Prostate gland (tissue), 2 donors: Measurements from ENCODE around the gene DSTN.

Source experiments
- POLR2A ChIP-seq: fragments of 450-650 bp; IDR thresholded peaks from one replicate; pipeline ENCODE4 v1.6.1; 2016; ENCODE audit warnings: antibody characterized with exemption, mild to moderate bottlenecking
- TF ChIP-seq, protein P1 (sequence below), 4 experiments: fragments of 200-600 bp in 2 of 4; fragments of 450-650 bp in 2 of 4; sonication (generic) in 2 of 4; IDR thresholded peaks; 1 replicate in 3 of 4; 2 replicates in 1 of 4; pipeline ENCODE4 v1.5.1; 2016 to 2019; ENCODE audit warnings: antibody characterized with exemption in 4 of 4, mild to moderate bottlenecking in 2 of 4, moderate library complexity in 2 of 4

DNA sequence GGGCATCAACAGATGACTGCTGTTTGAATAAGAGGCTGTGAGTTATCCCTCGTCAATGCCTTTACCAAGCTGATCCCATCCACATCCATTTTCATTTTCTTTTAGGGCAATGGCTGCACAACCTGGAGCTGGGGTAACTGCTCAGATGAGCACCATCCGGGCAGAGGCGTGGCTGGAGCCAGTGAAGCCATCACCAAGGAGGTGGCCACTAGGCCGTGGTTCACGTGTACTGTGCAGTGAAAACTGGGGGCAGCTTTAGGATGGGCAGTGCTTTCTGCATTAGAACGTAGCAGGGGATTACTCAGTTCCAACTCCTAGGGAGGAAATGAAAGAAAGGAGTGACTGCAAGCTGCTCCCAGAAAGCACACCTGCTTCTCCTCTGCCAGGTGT is 60.9 kb downstream of the DSTN start:
- TF ChIP-seq POLR2A, result no peak
- TF ChIP-seq, protein P1, sequence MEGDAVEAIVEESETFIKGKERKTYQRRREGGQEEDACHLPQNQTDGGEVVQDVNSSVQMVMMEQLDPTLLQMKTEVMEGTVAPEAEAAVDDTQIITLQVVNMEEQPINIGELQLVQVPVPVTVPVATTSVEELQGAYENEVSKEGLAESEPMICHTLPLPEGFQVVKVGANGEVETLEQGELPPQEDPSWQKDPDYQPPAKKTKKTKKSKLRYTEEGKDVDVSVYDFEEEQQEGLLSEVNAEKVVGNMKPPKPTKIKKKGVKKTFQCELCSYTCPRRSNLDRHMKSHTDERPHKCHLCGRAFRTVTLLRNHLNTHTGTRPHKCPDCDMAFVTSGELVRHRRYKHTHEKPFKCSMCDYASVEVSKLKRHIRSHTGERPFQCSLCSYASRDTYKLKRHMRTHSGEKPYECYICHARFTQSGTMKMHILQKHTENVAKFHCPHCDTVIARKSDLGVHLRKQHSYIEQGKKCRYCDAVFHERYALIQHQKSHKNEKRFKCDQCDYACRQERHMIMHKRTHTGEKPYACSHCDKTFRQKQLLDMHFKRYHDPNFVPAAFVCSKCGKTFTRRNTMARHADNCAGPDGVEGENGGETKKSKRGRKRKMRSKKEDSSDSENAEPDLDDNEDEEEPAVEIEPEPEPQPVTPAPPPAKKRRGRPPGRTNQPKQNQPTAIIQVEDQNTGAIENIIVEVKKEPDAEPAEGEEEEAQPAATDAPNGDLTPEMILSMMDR (IDR thresholded peaks at IDR 0.05), result no peak
